H54 (cell line): ENCODE results near the gene GDAP2.
A peak's percentile ranks its signal among the peaks of the same experiment; 100 is the strongest.
"Not testable (repeated sequence)": the region's sequence is repeated elsewhere in the genome, so short reads cannot be mapped to it uniquely, and the experiment has no call there.

Experiments used
- DNase-seq: peaks from one replicate; pipeline ENCODE4 v3.0.0; 2011; ENCODE audit warnings: low spot score, mixed read lengths; ENCODE audit not compliant: insufficient read length
- FAIRE-seq: peaks from 3 replicates; lab custom pipeline; 2011; peaks lifted over from hg19 to GRCh38; lab: Jason Lieb, UNC
- POLR2A ChIP-seq: IDR thresholded peaks from 2 replicates; pipeline ENCODE4 v1.6.1; 2011; ENCODE audit warnings: low read depth, mild to moderate bottlenecking, low read length

GDAP2 gene

DNA sequence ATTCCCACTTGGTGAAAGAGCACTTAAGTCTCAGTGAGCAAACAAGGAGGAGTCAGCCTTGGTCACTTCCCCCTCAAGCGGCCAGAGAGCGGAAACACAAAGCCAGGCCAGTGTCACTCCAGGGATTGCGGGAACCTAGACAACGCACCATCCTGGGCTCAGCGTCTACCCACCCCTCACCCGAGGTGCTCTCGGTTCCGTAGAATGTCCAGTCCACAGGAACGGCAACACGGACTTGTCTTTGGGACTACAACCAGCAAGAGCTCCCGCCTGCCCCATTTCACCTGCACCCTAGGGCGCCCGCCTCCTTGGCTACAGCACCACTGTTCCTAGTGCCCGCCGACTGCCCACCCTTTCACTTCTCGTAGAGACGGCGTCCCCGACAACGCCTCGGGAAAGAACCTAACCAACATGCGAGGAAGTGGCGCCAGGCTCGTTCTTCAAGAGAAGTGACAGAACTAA is 509 bp downstream of the GDAP2 start:
- DNase-seq (peak; percentile 28), FAIRE-seq (peak; percentile 89)
- peak; percentile 38; the same call in 1 of the 2 replicates for TF ChIP-seq POLR2A

DNA sequence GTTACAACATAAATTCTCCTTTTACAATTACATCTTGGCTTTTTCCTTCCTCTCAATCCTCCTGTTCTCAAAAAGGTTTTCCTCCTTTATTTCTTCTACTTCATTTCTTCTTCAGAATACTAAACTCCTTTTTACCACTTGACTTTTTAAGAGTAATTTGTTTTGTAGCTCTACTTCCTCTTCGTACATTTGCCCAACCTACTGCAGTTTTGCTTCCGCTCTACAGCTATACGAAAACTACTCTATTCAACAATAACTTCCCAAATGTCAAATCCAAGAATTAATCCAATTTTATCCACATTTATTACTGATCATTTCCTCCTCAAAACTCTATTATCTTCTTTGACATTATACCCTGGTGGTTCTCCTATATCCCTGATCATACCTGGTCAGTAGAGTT is 3.4 kb downstream of the GDAP2 start:
- FAIRE-seq, result no peak
- no peak for TF ChIP-seq POLR2A
- no peak for DNase-seq

DNA sequence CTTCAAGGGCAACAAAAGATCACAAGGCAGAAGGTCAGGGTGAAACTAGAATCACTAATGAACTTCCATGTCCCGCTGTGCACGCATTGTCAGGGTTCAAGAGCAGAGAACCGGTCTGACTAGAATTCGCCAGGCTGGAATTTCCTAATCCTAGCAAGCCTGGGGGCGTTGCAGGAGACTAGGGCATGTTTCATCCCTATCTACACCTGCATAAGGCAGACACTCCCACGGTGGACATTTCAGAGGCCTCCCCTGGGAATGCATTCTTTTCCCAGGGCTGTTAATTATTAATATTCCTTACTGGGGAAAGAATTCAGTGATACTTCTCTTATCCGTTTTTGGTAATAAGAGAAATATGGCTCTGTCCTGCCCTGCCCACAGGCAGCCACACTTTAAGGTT is 6.7 kb downstream of the GDAP2 start:
- FAIRE-seq, DNase-seq: not testable (repeated sequence)

DNA sequence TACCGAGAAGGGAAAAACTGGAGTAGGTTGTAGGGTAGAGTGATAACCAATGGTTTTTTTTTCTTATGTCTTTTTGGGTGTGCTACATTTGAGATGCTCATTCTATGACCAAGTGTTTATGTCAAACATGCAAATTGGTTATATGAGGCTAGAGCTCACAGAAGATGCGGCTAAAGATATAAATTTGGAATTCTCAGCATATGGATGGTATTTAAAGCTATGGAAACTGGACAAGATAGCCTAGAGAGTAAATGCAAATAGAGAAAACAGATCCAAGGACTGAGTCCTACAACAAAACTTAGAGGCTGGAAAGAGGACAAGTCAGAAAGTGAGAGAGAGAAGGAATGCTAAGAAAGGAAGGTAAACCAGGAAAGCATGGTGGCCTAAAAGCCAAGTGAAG is 7.4 kb downstream of the GDAP2 start:
- no peak for TF ChIP-seq POLR2A
- FAIRE-seq (no peak), DNase-seq (no peak)

DNA sequence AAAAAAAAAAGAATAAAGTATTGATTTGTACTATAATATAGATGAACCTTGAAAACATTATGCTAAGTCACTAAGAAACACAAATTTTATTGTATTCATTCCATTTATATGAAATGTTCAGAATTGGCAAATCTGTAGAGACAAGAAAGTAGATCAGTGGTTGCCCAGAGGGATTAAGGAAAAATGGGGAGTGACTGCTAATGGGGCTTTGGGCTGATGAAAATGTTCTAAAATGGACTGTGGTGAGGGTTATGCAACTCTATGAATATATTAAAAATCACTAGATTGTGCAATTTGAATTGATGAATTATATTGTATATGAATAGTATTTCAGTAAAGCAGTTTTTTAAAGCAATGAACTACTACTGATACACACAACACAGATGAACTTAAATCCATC is 10.0 kb downstream of the GDAP2 start:
- FAIRE-seq, result no peak
- no peak for DNase-seq
- no peak for TF ChIP-seq POLR2A

DNA sequence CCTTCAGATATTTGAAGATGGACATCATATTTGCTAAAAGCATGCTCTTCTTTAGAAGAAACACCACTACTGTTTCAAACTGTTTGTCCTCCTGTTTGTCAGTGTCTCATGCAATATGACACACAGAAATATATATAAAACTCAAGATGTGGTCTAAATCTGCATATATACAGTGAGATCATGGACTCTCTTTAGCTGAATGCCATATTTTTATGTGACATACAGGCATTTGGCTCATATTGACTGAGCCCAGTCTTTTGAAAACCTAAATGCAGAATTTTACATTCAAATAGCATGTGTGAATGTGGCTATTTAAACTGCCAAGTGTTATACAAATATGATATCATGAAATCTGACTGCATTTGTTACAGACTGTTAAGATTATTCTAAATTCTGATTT is 18.4 kb downstream of the GDAP2 start:
- FAIRE-seq (no peak), DNase-seq (no peak)
- TF ChIP-seq POLR2A, result no peak

DNA sequence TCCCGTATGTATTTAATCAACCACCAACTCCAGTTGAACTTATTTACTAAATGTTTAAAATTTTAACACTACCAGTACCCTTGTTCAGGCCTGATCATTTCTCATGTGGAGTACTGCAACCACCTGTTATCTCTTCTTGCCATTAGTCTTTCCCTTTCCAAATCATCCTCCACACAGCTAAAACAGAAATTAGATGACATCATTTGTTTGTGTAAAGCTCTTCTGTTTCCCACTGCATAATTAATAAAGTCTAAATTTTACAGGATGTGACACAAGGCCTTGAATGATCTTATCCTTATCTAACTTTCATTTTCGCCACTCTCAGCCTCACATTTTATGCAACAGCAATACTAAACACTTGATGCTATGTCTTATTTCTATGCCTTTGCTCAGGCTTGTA is 24.4 kb downstream of the GDAP2 start:
- TF ChIP-seq POLR2A, result no peak
- FAIRE-seq (no peak), DNase-seq (no peak)

DNA sequence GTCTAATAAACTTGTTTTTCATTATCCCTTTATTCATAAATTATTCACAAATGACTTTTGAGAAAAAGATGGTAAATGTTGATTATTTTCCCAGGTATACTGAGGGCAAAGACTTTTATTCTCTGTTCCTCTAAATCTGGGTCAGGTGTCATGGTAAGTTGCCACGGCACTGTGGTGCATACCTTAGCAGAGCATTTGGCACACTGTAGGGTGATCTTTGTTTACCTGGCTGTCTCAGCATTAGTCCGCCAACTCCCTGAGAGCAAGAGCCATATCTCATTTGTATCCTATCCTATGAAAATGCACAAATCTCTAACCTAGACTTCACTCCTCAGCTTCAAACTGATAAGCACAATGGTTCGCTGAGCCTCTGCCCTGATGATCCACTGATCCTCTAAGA is 24.9 kb downstream of the GDAP2 start:
- no peak for TF ChIP-seq POLR2A
- no peak for DNase-seq
- FAIRE-seq, result no peak

DNA sequence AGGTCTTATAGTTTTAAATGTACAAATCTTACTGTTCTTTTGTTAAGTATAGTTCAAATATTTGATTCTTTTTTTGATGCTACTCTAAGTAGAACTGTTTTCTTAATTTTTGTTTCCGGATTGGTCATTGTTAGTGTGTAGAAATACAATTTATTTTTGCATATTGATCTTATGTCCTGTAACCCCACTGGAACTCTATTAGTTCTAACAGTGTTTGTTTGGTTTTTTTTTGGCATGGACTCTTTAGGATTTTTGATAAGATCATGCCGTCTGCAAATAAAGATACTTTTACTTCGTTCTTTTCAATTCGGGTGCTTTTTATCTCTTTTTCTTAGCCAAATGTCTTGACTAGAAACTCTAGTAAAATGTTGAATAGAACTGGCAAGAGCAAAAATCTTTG is 26.5 kb downstream of the GDAP2 start:
- DNase-seq, result no peak
- FAIRE-seq, result no peak
- no peak for TF ChIP-seq POLR2A

DNA sequence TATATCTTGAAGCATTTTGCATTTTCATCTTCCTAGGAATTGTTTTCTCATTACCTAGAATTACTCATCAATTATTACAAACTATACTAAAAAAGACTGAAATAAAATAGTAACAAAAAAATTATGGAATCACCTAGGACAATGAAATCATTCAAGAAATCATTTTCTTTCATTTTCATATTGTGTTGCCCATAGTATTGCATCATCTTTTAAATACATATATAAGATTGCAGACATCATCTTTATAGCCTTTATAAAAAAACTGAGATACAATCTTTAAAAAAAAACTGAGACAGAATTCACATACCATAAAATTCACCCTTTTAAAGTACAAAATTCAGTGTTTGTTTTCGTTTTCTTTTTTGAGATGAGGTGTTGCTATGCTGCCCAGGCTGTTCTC is 29.6 kb downstream of the GDAP2 start:
- DNase-seq (no peak), FAIRE-seq (no peak)
- no peak for TF ChIP-seq POLR2A

DNA sequence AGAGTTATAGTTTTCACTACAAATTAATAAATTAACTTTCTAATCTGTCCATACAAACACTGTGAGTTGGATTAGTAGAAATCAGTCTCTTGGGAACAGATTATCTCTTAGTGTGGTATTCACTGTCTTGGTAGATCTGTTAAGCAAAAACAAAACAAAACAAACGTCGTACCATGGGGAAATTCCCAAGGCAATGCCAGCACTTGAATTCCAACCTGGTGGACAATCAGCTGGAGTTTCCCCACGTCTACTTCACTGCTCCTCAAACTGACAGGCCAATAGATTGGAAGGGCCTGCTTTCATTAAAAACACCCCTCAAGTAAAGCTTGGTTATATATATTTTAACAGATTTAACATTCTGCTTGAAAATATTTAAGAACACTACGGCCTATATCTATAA is 31.9 kb downstream of the GDAP2 start:
- FAIRE-seq (no peak), DNase-seq (no peak)
- no peak for TF ChIP-seq POLR2A

DNA sequence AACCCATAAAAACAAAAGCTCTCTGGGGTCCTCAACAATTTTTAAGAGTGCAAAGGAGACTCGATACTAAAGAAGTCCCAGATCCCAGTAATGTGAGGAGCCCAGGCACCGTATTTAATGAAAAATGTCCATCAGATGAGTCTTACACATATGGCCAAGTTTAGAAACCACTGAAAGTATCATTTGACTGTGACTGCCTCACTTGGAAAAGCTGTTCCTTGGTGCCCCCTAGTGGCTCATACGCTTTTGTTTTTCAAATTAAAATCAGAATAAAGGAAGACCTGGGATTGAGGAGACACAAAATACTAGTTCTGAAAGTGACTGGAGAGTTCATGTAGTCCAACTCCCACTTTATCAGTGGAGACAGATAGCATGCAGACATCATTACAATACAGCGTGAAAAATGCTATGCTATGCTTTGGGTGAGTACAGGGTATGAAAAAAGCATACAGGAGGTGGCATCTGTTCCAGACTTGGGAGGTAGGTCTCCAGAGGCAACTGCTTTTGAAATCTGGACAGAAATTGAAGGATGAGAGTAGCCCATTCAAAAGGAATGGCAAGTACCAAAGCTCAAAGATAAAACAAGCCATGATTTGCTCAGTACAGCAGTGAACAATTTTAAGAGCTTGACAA is 33.8 kb downstream of the GDAP2 start:
- DNase-seq, result peak; percentile 20
- peak; percentile 85 for FAIRE-seq
- TF ChIP-seq POLR2A, result no peak

DNA sequence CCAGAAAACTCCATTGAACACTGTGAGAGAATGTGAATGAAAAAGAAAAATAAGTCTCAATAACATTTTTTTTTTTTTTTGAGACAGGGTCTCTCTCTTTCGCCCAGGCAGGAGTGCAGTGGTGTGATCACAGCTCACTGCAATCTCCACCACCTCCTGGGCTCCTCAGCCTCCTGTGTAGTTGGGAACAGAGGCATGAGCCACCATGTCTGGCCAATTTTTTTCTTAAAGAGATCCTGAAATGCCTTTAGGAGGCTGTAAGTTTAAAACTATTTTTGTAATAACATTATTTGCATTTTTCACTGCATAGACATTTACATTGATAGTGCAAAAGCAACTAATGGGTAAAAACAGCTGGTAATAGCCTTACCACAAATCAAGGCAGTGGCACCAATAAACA is 35.3 kb downstream of the GDAP2 start:
- DNase-seq (no peak), FAIRE-seq (no peak)
- no peak for TF ChIP-seq POLR2A

DNA sequence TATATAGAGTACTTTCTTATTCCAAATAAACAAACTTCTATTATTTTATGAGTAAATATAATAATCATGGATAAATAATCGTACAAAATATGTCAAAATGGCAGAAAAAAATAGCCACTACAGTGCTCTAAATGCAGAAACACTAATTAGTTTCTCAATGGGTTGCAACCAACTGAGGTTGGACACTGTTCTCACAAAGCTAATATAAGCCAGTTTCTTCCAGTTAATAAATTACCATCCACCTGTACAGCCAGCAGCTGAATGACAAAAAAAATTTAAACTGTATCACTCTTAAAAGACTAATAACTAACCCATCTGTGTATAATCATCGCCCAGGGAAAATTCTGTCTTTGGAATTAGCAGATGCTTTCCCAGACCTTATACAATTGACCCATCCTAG is 36.9 kb downstream of the GDAP2 start:
- no peak for FAIRE-seq
- DNase-seq, result no peak
- no peak for TF ChIP-seq POLR2A

DNA sequence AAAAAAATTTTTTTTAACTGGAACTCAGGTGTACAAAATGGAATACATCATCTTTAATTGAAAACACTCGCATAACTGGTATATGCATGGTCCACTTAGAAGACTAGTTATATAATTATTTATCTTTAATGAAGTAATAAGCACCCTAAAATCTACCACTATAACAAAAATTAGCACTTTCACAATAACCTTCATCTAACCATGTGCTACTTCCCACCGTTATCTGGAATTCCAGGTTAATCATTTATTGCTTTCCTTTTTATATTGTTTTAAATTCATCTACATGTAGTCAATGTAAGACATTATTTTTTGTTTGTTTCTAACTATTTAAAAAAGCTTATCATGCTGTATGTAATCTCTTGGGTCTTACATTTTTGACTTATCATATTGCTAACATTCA is 39.0 kb downstream of the GDAP2 start:
- no peak for DNase-seq
- no peak for TF ChIP-seq POLR2A
- FAIRE-seq, result no peak
